GM19468 (cell line): ENCODE measurements around the gene VAMP7.
"Not testable (repeated sequence)": the region's sequence is repeated elsewhere in the genome, so short reads cannot be mapped to it uniquely, and the experiment has no call there.

Experiments
- ATAC-seq: cut with Tn5 transposase; IDR thresholded peaks from one replicate; pipeline ENCODE4 v1.9.1; 2021; ENCODE audit warnings: mild to moderate bottlenecking, moderate library complexity, moderate number of reproducible peaks; ENCODE audit not compliant: unreplicated experiment; ENCODE audit errors: extremely low read depth

The VAMP7 gene

GRCh38 chrX:155899366-155899765 is 18.2 kb downstream of the VAMP7 start:
- no peak for ATAC-seq

DNA sequence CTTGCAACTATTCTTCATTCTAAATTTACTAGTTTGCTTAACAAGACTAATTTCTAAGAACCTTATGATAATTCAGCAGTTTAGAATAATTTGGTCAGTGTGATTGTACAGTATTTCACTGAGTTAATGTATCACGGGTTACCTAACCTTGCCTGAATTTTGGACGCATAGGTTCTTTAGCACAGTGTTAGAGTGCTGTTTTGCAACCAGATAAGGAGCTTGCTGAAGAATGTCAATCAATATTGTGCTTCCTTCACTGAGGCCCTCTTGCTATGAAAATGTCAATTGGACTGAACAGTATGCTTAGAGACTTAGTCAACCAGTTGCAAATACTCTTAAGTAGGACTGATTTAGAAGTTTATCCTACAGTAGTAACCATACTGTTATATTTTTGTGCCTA is 19.6 kb downstream of the VAMP7 start:
- ATAC-seq, result no peak

DNA sequence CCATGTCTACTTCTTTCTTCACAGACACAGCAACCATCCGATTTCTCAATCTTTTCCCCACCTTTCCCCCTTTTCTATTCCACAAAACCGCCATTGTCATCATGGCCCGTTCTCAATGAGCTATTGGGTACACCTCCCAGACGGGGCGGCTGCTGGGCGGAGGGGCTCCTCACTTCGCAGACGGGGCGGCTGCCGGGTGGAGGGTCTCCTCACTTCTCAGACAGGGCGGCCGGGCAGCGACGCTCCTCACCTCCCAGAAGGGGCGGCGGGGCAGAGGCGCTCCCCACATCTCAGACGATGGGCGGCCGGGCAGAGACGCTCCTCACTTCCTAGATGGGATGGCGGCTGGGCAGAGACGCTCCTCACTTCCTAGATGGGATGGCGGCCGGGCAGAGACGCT is 26.5 kb downstream of the VAMP7 start:
- not testable (repeated sequence) for ATAC-seq

DNA sequence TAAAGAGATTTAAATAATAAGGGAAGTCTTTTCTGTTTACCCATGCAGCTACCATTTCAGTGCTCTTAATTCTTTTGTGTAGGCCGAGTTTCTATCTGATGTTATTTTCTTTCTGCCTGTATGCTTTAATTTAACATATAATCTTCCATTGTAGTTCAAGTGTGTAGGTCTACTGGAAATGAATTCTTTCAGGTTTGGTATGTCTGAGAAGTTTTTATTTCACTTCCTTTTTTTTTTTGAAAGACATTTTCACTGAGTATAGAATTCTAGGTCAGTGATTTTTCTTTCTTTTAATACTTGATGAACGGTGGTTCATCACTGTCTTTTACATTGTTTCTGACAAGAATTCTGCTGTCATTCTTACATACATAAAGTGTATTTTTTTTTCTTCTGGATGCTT is 42.1 kb downstream of the VAMP7 start:
- no peak for ATAC-seq

DNA sequence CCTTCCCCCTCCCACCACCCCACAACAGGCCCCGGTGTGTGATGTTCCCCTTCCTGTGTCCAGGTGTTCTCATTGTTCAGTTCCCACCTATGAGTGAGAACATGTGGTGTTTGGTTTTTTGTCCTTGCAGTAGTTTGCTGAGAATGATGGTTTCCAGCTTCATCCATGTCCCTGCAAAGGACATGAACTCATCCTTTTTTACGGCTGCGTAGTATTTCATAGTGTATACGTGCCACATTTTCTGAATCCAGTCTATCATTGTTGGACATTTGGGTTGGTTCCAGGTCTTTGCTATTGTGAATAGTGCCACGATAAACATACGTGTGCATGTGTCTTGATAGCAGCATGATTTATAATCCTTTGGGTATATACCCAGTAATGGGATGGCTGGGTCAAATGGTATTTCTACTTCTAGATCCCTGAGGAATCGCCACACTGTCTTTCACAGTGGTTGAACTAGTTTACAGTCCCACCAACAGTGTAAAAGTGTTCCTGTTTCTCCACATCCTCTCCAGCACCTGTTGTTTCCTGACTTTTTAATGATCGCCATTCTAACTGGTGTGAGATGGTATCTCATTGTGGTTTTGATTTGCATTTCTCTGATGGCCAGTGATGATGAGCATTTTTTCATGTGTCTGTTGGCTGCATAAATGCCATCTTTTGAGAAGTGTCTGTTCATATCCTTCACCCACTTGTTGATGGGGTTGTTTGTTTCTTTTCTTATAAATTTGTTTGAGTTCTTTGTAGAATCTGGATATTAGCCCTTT is 49.9 kb downstream of the VAMP7 start:
- ATAC-seq, result not testable (repeated sequence)

DNA sequence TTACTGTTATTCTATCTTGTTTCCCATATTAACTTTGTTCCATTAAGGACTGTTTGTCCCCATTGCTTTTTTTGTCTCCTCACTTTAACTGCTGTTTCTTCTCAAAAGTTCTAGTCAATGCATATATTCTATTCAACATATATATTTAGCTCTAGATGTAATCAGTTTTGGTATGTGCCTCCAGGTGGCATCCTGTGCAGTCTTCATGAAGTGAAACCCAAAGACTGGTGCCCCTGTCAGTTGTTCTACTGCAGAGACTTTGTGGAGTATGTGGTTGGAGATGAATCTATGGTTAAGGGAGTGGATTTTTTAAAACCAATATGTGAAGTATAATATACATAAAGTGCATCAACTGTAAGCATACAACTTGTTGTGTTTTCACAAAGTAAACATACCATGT is 57.0 kb downstream of the VAMP7 start:
- no peak for ATAC-seq

DNA sequence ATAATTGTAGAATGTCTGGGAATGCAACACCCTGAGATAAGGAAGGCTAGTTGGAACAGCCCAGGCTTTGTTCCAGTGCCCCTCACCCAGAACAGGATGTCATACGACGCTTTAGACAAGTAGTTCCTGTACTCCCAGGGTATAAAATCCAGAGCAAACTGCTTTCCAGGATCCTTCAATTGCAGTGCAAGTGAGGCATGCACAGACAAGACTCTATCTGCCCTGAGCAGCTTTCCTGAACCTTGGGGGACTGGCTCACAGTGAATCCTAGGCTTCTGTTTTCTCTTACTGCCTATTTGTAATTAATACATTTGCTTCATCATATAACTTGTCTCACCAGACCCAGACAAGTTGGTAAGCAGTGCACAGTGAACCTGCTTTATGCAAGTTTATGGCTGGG is 68.0 kb downstream of the VAMP7 start:
- ATAC-seq, result no peak

GRCh38 chrX:155951237-155951789 is 70.2 kb downstream of the VAMP7 start:
- no peak for ATAC-seq

DNA sequence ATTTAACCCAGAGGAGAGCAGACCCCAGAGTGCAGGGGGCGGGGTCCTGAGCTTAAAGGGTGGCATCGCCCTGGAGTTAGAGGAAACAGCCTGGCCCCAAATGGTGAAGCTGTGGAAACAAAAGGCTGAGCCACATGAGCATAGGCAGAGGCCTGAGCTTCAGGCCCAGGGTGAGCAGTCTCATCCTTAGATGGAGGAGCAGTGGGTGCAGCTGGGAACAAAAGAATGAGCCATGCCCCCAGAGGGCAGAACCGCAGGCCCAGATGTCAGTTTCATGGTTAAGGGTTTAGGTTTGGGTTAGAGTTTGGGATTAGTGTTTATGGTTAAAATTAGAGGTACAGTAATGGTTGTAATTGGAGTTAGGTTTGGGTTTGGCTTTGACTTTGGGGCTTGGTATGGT is 71.9 kb downstream of the VAMP7 start:
- ATAC-seq, result no peak

GRCh38 chrX:155954793-155955192 is 73.6 kb downstream of the VAMP7 start:
- ATAC-seq, result no peak

DNA sequence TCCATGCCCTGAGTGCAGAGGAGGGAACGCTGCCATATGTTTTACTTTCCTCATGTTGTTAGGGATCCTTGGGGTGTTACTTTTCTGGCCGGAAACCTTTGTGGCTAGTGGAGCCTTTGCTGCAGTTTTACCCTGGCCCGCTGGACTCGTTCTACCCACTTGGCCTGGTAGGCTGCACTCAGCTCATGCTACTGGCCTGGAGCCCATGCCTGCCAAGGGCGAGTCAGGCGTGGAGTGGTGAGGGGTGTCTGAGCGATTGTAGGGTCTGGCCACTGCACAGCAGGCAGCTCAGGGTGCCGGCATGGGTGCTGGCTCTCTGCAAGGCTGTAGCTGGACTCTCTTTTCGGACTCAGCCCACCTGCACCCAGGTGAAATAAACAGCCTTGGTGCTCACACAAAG is 75.0 kb downstream of the VAMP7 start:
- ATAC-seq, result no peak

DNA sequence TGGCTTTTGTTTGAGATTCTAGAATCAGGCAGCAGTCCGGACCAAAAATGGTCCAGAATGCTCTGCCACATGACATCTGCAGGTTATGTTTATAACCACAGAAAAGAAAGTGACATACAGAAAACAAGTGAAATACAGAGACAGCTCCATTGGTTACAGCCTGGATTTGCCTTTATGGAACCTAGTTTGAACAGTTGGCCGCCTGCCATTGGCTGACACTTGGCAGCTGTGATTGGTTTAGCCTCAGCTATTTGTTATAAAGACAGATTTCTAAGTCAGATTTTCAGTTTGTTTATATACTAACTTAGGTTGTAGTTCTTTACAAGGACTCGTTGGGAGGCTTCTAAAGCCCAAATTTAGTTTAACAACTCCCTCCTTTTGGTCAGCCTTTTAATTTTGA is 75.5 kb downstream of the VAMP7 start:
- no peak for ATAC-seq

- no peak for ATAC-seq
These were observed 76.7 kb downstream of the VAMP7 start for GRCh38 chrX:155957843-155958242.

- ATAC-seq, result no peak
These were observed 78.0 kb downstream of the VAMP7 start for GRCh38 chrX:155959018-155959587.

DNA sequence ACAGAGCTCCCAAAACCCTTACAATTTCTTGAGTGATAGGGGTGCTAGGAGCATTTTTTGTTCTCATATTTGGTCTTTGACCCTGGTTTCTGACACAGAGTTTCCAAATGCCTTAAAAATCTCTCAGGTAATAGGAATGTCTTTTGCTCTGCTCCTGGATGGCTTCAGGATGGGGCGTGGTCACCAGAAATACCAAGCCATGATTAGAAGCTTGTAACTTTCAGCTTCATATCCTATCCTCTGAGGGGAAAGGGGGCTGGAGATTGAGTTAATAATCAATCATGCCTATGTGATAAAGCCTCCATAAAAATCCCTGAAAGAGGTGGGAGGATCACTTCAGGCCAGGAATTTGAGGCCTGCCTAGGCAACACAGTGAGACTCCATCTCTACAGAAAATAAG is 81.8 kb downstream of the VAMP7 start:
- ATAC-seq, result no peak

DNA sequence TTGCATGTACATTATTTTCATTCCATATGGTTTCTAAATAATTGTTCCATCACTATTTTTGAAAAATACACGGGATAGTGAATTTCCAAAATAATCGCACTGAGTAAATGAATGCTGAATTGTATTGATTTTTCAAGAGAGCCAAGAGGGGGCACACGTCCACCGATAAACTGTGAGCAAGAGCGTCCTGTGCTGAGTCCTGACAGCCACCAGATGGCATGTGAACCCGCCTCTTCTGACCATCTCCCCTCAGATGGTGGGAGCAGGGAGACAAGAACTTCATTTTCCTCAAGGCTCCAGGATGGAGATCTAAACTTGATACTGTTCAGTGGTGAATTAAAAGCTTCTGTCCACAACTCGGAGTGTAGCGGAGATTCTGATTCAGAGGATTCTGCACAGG is 85.7 kb downstream of the VAMP7 start:
- ATAC-seq, result no peak

DNA sequence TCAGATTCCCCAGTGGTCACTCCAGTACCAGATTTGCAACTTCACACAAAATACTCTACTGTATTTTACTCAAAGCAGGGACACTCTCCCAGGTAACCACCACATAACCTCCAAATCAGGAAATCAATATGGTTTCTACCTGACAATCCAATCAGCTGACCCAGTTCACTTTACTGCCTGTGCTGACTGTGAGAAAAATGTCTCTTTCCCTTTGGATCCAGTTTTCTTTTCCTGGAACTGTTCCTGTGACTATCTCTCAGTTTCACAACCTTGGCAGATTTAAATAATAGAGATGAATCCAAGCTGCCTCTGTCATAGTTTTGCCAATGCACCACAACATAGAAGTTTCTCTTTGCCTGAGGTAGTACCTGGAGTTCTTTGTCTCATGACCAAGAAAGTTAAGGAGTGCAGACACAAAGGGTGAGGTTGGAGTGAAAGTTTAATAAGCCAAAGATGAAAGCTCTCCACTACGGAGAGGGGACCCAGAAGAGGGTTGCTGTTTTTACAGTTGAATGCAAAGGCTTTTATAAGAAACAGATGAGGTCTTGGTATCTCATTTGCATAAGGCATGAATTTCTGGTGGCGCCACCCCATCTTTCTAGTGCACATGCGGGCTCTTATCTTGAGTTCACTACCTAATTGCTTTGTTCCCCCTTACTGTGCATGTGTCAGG is 86.6 kb downstream of the VAMP7 start:
- ATAC-seq, result no peak

DNA sequence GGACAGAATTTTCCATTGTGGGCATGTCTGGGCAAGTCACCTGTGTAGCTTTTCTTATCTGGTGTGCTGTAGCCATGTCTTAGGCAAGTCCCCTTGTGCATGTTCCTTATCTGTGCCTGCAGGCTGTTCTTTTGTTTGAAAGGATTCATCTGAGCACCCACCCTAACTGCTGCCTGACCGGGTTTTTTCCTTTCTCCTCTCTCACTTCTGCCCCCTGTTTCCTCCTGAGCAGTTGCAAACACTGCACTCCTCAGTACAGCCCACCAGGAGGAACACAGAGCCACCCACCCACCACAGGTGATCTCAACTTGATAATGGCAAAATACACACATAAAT is 87.1 kb downstream of the VAMP7 start:
- no peak for ATAC-seq

GRCh38 chrX:155968791-155969190 is 87.6 kb downstream of the VAMP7 start:
- ATAC-seq, result no peak

DNA sequence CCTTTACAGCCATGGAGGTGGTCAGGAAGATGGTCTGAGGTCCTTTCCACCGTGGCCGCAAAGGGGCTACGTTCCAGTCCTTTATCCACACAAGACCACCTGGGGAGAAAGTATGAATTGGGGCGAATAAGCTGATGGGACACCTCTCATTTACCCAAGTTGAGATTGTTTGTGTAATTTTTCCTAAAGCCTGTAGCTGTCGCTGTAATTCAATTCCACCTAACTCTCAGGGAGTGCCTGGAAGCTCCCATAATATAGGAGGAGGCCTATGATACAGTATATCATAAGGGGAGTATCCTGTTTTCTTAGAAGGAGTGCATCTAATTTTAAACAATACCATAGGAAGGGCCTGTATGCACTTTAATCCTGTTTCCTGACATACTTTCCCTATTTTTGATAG is 90.5 kb downstream of the VAMP7 start:
- not testable (repeated sequence) for ATAC-seq

- not testable (repeated sequence) for ATAC-seq
These were observed 91.1 kb downstream of the VAMP7 start for GRCh38 chrX:155972241-155972640.
